ENCODE results near the gene UBE2QL1.

- no peak for TF ChIP-seq GATA2 (IDR thresholded peaks at IDR 0.05; ENCODE audit: low read depth, low read length)
- TF ChIP-seq GATA3 (IDR thresholded peaks at IDR 0.05; ENCODE audit: low read depth, low read length), result no peak
These were observed 5.3 kb upstream of the UBE2QL1 start for GRCh38 chr5:6443326-6443725.

Data from SH-SY5Y (cell line).